CD4-positive, alpha-beta T cell treated with Interleukin-6 for 4 hours (primary cell): ENCODE measurements around the gene PHACTR2.
A peak's percentile ranks its signal among the peaks of the same experiment; 100 is the strongest.
"Not testable (repeated sequence)": the region's sequence is repeated elsewhere in the genome, so short reads cannot be mapped to it uniquely, and the experiment has no call there.

ENCODE experiments used
- DNase-seq: peaks from one replicate; pipeline ENCODE4 v3.0.0-alpha.2; 2020; ENCODE audit warnings: mixed read lengths

The PHACTR2 gene

GRCh38 chr6:143677891-143678791 lies at the start of gene PHACTR2:
PHACTR2 (plus strand) TSS chr6:143677965; CDS start chr6:143678164, 199 bp downstream.
- DNase-seq: peak; percentile 13

DNA sequence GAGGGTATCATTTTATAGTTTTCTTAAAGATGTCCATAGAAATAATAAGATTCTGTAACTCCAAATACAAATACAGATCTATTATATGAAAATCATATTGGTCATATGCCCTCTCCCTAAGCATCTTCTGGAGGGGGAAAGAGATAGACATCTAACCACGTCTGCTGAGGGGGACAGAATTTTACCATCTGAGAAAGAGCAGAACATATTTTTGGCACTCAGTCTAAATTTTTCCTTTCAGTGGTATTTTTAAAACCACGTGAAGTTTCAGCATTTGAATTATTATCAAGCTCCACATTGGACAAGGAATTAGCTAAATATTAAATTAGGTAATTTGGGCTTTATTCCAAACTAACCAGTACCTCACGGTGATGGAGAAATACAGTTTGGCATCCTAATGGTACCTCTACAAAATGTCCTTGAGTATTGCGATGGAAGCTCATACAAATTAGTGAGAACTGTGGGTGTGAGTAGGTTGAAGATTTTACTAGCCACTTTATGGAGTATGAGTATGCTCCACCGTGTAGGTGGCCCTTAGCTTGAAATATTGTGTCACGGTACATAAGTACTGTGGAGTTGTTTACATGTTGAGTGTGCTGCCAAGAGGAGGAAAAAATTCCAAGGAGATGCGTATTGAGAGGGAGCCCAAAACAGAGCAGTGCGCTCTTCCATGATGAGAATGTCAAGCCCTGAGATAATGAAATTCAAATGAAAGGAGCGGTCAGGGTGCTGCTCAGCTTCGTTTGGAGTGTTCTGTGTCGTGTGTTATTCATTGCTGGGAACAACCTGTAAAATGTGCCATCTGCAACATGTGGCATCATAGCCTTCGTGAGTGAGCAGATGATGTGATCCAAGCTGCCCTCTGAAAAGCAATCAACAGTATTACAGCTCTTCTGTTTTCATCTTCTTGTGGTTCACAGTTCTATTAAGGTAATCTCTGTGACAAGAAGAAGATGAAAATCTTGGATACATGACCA lies 48.4 kb upstream of the PHACTR2 start:
- DNase-seq: no peak

GRCh38 chr6:143631196-143631595 lies 46.6 kb upstream of the PHACTR2 start:
- not testable (repeated sequence) for DNase-seq

GRCh38 chr6:143632894-143633293 lies 44.9 kb upstream of the PHACTR2 start:
- DNase-seq: no peak

DNA sequence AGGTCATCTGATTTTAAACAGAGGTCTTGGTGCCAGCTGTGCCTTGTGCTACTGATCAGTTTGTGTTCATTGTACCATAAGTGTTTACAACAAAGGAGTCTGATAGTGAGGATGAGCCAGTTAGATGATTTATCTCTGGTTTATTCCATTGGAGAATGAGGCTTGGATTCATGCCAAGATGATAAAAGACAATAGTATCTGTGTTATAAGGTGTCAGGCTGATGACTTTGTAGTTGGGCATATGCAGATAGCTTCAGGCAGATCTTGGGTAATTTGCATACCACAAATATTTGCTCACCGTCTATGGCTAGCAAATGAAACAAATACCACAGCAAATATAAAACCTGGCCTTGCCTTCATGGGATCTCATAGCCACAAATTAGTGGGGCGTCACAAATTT lies 43.3 kb upstream of the PHACTR2 start:
- no peak for DNase-seq

DNA sequence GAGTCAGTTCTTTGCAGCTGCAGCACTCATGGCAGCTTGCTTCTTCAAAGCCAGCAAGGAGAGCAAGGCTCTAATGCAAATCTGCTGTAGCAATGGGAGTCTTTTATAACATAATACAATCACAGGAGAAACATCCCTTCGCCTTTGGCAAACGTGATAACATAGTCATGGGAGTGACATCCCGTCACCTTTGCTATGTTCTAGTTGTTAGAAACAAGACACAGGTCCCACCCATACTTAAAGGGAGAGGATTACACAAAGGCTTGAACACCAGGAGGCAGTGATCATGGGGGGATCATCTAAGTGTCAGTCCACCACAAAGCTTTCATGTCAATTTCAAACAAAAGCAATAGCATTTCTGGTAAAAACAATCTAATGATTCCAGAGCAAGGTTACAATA lies 40.1 kb upstream of the PHACTR2 start:
- no peak for DNase-seq

GRCh38 chr6:143642403-143642802 lies 35.4 kb upstream of the PHACTR2 start:
- no peak for DNase-seq

DNA sequence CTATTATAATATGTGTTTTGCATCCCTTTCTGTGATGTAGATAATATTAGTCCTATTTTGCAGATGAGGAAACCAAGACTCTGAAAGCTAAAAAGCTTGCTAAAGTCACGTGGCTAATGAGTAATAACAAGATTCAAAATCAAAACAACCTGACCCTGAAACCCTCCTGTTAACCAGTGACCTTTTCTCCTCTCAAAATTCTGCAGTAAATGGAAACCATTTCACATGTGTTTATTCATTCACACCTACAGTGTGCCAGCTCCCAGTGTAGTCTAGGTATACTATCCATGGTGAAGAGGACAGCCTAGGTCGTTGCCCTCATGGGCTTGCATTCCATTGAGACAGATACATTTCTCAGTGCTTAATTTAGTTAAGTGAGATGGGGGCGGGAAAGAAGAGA lies 30.6 kb upstream of the PHACTR2 start:
- no peak for DNase-seq

- no peak for DNase-seq
Measured at GRCh38 chr6:143647732-143648131, 30.0 kb upstream of the PHACTR2 start.

DNA sequence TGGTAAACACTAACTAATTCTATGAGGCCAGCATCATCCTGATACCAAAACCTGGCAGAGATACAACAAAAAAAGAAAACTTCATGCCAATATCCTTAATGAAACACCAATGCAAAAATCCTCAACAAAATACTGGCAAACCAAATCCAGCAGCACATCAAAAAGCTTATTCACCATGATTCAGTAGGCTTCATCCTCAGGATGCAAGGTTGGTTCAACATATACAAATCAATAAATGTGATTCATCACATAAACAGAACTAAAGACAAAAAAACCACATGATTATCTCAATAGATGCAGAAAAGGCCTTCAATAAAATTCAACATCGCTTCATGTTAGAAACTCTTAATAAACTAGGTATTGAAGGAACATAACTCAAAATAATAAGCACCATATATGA lies 28.4 kb upstream of the PHACTR2 start:
- DNase-seq: not testable (repeated sequence)

DNA sequence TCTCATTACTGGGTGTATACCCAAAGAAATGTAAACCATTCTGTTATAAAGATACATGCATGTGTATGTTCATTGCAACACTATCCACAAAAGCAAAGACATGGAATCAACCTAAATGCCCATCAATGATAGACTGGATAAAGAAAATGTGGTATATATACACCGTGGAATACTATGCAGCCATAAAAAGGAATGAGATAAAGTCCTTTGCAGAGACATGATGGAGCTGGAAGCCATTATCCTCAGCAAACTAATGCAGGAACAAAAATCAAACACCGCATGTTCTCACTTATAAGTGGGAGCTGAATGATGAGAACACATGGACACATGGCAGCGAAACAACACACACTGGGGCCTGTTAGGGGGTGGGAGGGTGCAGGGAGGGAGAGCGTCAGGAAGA lies 26.4 kb upstream of the PHACTR2 start:
- DNase-seq: not testable (repeated sequence)

GRCh38 chr6:143652841-143653331 lies 24.9 kb upstream of the PHACTR2 start:
- no peak for DNase-seq

- DNase-seq: no peak
Measured at GRCh38 chr6:143655541-143655940, 22.2 kb upstream of the PHACTR2 start.

DNA sequence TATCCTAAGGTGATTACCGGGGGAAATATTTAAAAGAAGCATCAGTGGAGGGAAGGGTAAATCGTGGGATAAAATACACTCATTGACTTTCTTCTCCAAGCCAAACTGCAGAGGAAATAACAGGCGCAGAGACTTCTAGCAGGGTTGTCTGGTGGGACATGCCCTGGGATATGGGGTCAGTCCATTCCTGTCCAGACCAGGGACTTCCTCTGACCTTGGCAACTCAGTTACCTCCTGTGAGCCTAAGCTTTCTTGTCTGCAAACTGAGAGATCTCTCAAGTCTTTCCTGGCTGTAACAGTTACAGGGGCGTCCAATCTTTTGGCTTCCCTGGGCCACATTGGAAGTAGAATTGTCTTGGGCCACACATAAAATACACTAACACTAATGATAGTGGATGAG lies 21.7 kb upstream of the PHACTR2 start:
- DNase-seq: no peak

DNA sequence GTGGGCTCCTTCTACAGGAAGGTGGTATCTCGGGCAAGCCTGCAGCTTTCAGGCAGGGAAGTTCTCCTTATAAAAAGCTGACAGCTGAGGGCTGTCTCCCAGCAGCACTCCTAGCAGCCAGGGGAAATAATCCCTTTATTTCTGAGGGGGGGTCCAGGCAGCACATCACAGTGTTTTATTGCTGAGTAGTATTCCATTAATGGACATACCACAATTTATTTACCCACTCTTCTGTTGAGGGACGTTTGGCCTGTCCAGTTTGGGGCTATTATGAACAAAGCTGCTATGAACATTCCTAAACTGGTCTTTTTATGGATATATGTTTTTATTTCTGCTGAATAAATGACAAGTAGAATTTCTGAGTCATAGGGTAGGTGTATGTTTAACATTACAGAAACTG lies 20.0 kb upstream of the PHACTR2 start:
- DNase-seq: no peak

GRCh38 chr6:143660170-143660569 lies 17.6 kb upstream of the PHACTR2 start:
- not testable (repeated sequence) for DNase-seq

- no peak for DNase-seq
Measured at GRCh38 chr6:143664171-143664570, 13.6 kb upstream of the PHACTR2 start.

DNA sequence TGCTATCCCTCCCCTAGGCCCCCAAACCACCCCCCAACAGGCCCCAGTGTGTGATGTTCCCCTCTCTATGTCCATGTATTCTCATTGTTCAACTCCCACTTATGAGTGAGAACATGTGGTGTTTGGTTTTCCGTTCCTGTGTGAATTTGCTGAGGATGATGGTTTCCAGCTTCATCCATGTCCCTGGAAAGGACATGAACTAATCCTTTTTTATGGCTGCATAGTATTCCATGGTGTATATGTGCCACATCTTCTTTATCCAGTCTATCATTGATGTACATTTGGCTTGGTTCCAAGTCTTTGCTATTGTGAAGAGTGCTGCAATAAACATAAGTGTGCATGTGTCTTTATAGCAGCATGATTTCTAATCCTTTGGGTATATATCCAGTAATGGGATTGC lies 11.8 kb upstream of the PHACTR2 start:
- DNase-seq: not testable (repeated sequence)

DNA sequence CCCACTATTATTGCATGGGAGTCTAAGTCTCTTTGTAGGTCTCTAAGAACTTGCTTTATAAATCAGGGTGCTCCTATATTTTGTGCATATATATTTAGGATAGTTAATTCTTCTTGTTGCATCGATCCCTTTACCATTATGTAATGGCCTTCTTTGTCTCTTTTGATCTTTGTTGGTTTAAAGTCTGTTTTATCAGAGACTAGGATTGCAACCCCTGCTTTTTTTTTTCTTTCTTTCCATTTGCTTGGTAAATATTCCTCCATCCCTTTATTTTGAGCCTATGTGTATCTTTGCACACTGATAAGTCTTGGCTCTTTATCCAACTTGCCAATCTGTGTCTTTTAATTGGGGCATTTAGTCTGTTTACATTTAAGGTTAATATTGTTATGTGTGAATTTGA lies 8.3 kb upstream of the PHACTR2 start:
- not testable (repeated sequence) for DNase-seq

- DNase-seq: no peak
Measured at GRCh38 chr6:143673669-143674068, 4.1 kb upstream of the PHACTR2 start.

DNA sequence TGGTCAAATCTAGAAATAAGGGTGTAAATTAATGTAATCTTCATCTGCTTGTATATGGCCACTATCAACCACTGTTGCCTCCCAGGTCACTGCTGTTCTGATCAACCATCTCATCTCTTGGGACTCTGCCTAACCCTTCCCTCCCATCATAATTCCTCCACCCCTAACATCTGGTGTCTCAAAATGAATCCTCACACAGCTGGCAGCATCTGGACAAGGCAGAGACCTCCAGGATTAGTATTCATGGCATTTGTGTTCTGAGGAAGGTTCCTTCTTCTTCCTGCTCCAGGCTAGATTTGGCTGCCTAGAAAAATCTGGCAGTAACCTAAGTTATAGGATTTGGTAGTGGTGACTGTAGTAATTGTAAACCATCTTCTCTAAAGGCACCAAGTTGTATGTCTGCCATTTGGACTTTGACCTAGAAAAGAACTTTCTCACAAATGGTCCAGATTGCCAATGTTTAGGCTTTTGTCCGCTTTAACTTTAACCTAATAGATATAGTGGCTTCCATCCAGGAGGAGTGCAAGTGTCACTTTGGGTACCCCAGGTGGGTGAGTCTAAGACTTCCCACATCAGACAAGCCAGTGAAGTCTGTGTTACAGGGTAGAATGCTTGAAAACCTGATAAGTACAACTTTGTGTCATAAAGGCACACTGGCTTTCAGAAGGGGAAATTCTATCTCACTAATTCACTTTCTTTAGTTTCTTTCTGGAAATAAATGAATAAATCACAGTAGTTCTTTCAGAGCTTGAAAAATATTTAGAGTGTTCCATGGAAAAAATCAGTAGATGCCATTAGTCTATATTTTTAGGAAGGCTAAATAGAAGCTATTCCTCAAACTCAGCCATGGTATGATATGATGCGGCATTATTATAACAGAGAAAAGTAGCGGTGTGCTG lies 3.0 kb upstream of the PHACTR2 start:
- no peak for DNase-seq

- DNase-seq: no peak
Measured at GRCh38 chr6:143675382-143675900, 2.3 kb upstream of the PHACTR2 start.
